HG02588 (cell line): ENCODE results near the gene NEUROD2.

Experiments
- ATAC-seq: cut with Tn5 transposase; IDR thresholded peaks from one replicate; pipeline ENCODE4 v1.9.1; 2021; ENCODE audit warnings: mild to moderate bottlenecking, moderate library complexity; ENCODE audit not compliant: unreplicated experiment

NEUROD2 gene

GRCh38 chr17:39618956-39619785 is 11.5 kb upstream of the NEUROD2 start:
- no peak for ATAC-seq

- no peak for ATAC-seq
These were observed 10.7 kb upstream of the NEUROD2 start for GRCh38 chr17:39618246-39618913.

- ATAC-seq, result no peak
These were observed 9.9 kb upstream of the NEUROD2 start for GRCh38 chr17:39617446-39618245.

GRCh38 chr17:39617100-39617445 is 9.4 kb upstream of the NEUROD2 start:
- no peak for ATAC-seq

- ATAC-seq, result no peak
These were observed 7.7 kb upstream of the NEUROD2 start for GRCh38 chr17:39615434-39615833.

GRCh38 chr17:39614545-39615157 is 6.9 kb upstream of the NEUROD2 start:
- ATAC-seq, result no peak

- ATAC-seq, result no peak
These were observed 5.3 kb upstream of the NEUROD2 start for GRCh38 chr17:39612935-39613464.

GRCh38 chr17:39612291-39612894 is 4.7 kb upstream of the NEUROD2 start:
- ATAC-seq, result no peak

- ATAC-seq, result no peak
These were observed 3.8 kb upstream of the NEUROD2 start for GRCh38 chr17:39611401-39612112.

GRCh38 chr17:39609416-39610025 is 1.8 kb upstream of the NEUROD2 start:
- no peak for ATAC-seq

- ATAC-seq, result no peak
These were observed 642 bp upstream of the NEUROD2 start for GRCh38 chr17:39608142-39608981.

- no peak for ATAC-seq
These were observed 466 bp downstream of the NEUROD2 start for GRCh38 chr17:39607057-39607850.

GRCh38 chr17:39606434-39607056 is 1.2 kb downstream of the NEUROD2 start:
- no peak for ATAC-seq

- no peak for ATAC-seq
These were observed 2.0 kb downstream of the NEUROD2 start for GRCh38 chr17:39605492-39606433.

GRCh38 chr17:39604911-39605491 is 2.7 kb downstream of the NEUROD2 start:
- no peak for ATAC-seq
